CD4-positive, alpha-beta memory T cell (primary cell): ENCODE data around the gene CLPX. TPM values are rescaled to one million over a fixed set of nuclear protein-coding genes. Genes with fewer than 3 reads are reported as not detected.
A peak's percentile ranks its signal among the peaks of the same experiment; 100 is the strongest.

Experiments used
- CTCF ChIA-PET: fragments of 350-600 bp; sonication (Branson Sonifier 250); formaldehyde crosslinking; loops from one replicate; lab custom pipeline; 2021; ENCODE audit warnings: inconsistent platforms; ENCODE audit not compliant: partially characterized antibody; lab: Charles Lee
- POLR2A ChIA-PET: fragments of 350-600 bp; sonication (Branson Sonifier 250); formaldehyde crosslinking; loops from one replicate; lab custom pipeline; 2021; ENCODE audit not compliant: partially characterized antibody; lab: Charles Lee
- DNase-seq, 5 donors: peaks; one replicate each; pipeline versions ENCODE4 v3.0.0 to v3.0.0-alpha.2; 2020 to 2022; ENCODE audit warnings: mixed read lengths in 1 of 5
- H3K27ac ChIP-seq: one replicate; pipeline ENCODE4 v1.7.0; 2013; ENCODE audit warnings: low read depth, low read length
- H3K27me3 ChIP-seq: 2 replicates; pipeline ENCODE4 v1.7.0; 2013; ENCODE audit warnings: mild to moderate bottlenecking, low read length, moderate library complexity; ENCODE audit not compliant: insufficient read depth
- H3K36me3 ChIP-seq: 2 replicates; pipeline ENCODE4 v1.7.0; 2013; ENCODE audit warnings: mild to moderate bottlenecking, low read length, moderate library complexity; ENCODE audit not compliant: insufficient read depth
- H3K4me1 ChIP-seq: 2 replicates; pipeline ENCODE4 v1.7.0; 2013; ENCODE audit warnings: mild to moderate bottlenecking, low read length, moderate library complexity; ENCODE audit not compliant: insufficient read depth
- H3K4me3 ChIP-seq, 2 donors: one replicate each; pipeline ENCODE4 v1.7.0; 2013; ENCODE audit warnings: low read length in 2 of 2, mild to moderate bottlenecking in 1 of 2
- H3K9me3 ChIP-seq, 2 donors: one replicate each; pipeline ENCODE4 v1.7.0; 2013; ENCODE audit warnings: low read length in 2 of 2, control low read depth in 1 of 2; ENCODE audit not compliant: control insufficient read depth in 1 of 2
- H3K27ac Mint-ChIP-seq, 7 donors: one replicate each; pipeline ENCODE4 v1.8.0; 2020 to 2021; ENCODE audit warnings: mixed read lengths in 7 of 7, mild to moderate bottlenecking in 6 of 7, inconsistent platforms in 3 of 7, moderate library complexity in 3 of 7
- H3K27me3 Mint-ChIP-seq, 2 donors: one replicate each; pipeline ENCODE4 v1.8.0; 2020 to 2021; ENCODE audit warnings: mixed read lengths in 2 of 2
- H3K36me3 Mint-ChIP-seq, 2 donors: one replicate each; pipeline ENCODE4 v1.8.0; 2020 to 2021; ENCODE audit warnings: mixed read lengths in 2 of 2, inconsistent platforms in 1 of 2, mild to moderate bottlenecking in 1 of 2
- H3K4me1 Mint-ChIP-seq, 4 donors: one replicate each; pipeline ENCODE4 v1.8.0; 2020 to 2021; ENCODE audit warnings: mixed read lengths in 4 of 4, mild to moderate bottlenecking in 1 of 4
- H3K4me3 Mint-ChIP-seq, 8 donors: one replicate each; pipeline ENCODE4 v1.8.0; 2020 to 2021; ENCODE audit warnings: mixed read lengths in 8 of 8, mild to moderate bottlenecking in 7 of 8, moderate library complexity in 6 of 8, inconsistent platforms in 3 of 8
- H3K9me3 Mint-ChIP-seq, 8 donors: one replicate each; pipeline ENCODE4 v1.8.0; 2020 to 2021; ENCODE audit warnings: mixed read lengths in 8 of 8, mild to moderate bottlenecking in 5 of 8, inconsistent platforms in 3 of 8, moderate library complexity in 1 of 8
- intact Hi-C: fragments of 100-400 bp; cut with micrococcal nuclease; formaldehyde crosslinking; loops from one replicate; pipeline ENCODE4 v1.15.1; 2023
- polyA plus RNA-seq, 2 donors: library from polyadenylated mRNA; unstranded; fragments of 300-500 nt; fragmentation: Illumina TruSeq; gene quantifications; one replicate each; pipeline ENCODE4 v1.2.3, GENCODE V29; 2021
- total RNA-seq, 2 experiments: library from RNA; stranded (reverse); gene quantifications; one replicate each; pipeline ENCODE4 v1.2.3, GENCODE V29; 2021

CLPX gene
- total and polyA plus RNA-seq, 4 experiments from 2014 or later: 28.1 to 52.4 (median 40.6) TPM

GRCh38 chr15:65174509-65174908 is 10.6 kb downstream of the CLPX start:
- CTCF ChIA-PET: interaction anchor here (0.7 kb wide), 1 partner anchor 12 kb away, joined by 3 read pairs; no protein-coding TSS in a partner anchor
- H3K27me3 ChIP-seq: no peaks in the 10 kb centered on the region
- no peak overlapping the region for H3K27ac ChIP-seq
- no peaks in the 10 kb centered on the region for H3K27me3 Mint-ChIP-seq
- intact Hi-C loops: no loop called here
- DNase-seq: no peak
- no peaks in the 10 kb centered on the region for H3K9me3 Mint-ChIP-seq
- H3K4me3 ChIP-seq: no peak overlapping the region
- peaks cover 4% of the 10 kb centered on the region for H3K4me1 ChIP-seq
- H3K36me3 ChIP-seq: peaks cover 57% of the 10 kb centered on the region
- H3K27ac Mint-ChIP-seq: no peak overlapping the region
- POLR2A ChIA-PET: interaction anchor here (0.8 to 1.2 kb wide), 2 partner anchors 8 to 11 kb away, joined by 3 read pairs; partner anchors contain the start of gene CLPX
- no peaks in the 10 kb centered on the region for H3K9me3 ChIP-seq
- no peak overlapping the region for H3K4me3 Mint-ChIP-seq
- peaks cover 5 to 10% (median 9%) of the 10 kb centered on the region in 4 donors for H3K4me1 Mint-ChIP-seq
- H3K36me3 Mint-ChIP-seq: peaks cover 19 to 55% of the 10 kb centered on the region in 2 donors

GRCh38 chr15:65172531-65172930 is 12.6 kb downstream of the CLPX start:
- Mint-ChIP-seq H3K9me3 (no peaks in the 10 kb centered on the region), H3K27ac (peak overlapping the region in 1 of 7 donors; percentile 4), H3K27me3 (no peaks in the 10 kb centered on the region), H3K36me3 (peaks cover 19 to 45% of the 10 kb centered on the region in 2 donors), H3K4me3 (no peak overlapping the region), H3K4me1 (peaks cover 5 to 10% (median 8%) of the 10 kb centered on the region in 4 donors)
- Histone ChIP-seq H3K27ac (no peak overlapping the region), H3K4me1 (no peaks in the 10 kb centered on the region), H3K36me3 (peaks cover 46% of the 10 kb centered on the region), H3K4me3 (no peak overlapping the region), H3K27me3 (no peaks in the 10 kb centered on the region), H3K9me3 (no peaks in the 10 kb centered on the region)
- CTCF ChIA-PET: no interaction called here
- intact Hi-C loops: no loop called here
- no peak for DNase-seq
- POLR2A ChIA-PET: no interaction called here

DNA sequence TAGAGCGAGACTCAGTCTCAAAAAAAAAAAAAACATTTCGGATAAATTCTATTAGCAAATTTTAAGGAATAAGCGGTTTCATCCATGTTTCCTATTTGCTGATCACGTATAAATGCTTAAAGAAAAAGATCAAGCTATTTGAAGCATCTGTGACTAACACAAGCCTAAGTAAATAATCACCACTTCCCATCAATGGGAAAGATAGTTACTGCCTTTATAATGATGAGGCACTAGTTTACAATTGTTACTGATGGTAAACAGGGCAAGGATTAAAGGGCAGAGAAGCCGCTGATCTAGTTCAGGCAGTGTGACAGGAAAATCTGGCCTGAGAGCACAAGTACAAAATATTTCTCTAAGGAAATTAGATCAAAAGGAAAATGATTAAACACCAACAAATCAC is 13.7 kb downstream of the CLPX start:
- no peak for DNase-seq
- ChIA-PET POLR2A (no interaction called here), CTCF (no interaction called here)
- peaks cover 20 to 42% of the 10 kb centered on the region in 2 donors for H3K36me3 Mint-ChIP-seq
- Histone ChIP-seq H3K4me3 (no peak overlapping the region), H3K9me3 (no peaks in the 10 kb centered on the region), H3K4me1 (no peaks in the 10 kb centered on the region), H3K36me3 (peaks cover 41% of the 10 kb centered on the region), H3K27me3 (no peaks in the 10 kb centered on the region), H3K27ac (no peak overlapping the region)
- H3K4me1 Mint-ChIP-seq: peaks cover 6 to 12% (median 9%) of the 10 kb centered on the region in 4 donors
- no peaks in the 10 kb centered on the region for H3K27me3 Mint-ChIP-seq
- no peak overlapping the region for H3K4me3 Mint-ChIP-seq
- no peaks in the 10 kb centered on the region for H3K9me3 Mint-ChIP-seq
- intact Hi-C loops: no loop called here
- H3K27ac Mint-ChIP-seq: no peak overlapping the region

DNA sequence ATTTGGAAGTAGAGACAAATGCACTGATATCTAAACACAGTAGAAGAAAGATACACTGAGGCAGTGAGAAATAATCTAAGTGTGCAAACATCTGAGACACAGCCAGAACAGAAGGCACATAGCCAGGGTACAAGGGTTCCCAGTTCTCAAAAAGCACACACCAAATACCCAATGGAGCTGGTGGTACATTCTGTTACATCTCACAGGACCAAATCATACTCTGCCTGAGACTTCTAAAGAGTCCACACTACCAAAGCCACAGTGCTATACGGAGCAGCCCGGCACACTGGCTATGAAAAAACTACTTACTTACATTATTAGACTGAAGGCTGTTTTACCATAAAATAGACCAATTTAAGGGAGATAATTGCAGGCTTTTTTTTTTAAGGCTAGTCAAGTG is 19.3 kb downstream of the CLPX start:
- DNase-seq: no peak
- H3K4me1 ChIP-seq: no peaks in the 10 kb centered on the region
- H3K4me3 ChIP-seq: no peak overlapping the region
- Mint-ChIP-seq H3K9me3 (no peaks in the 10 kb centered on the region), H3K4me1 (peaks cover 0 to 8% (median 3%) of the 10 kb centered on the region in 4 donors), H3K27me3 (no peaks in the 10 kb centered on the region), H3K27ac (peak overlapping the region in 1 of 7 donors; percentile 8), H3K36me3 (peaks cover 11 to 29% of the 10 kb centered on the region in 2 donors), H3K4me3 (no peak overlapping the region)
- ChIA-PET CTCF (no interaction called here), POLR2A (interaction anchor here (1.0 kb wide), 1 partner anchor 8 kb away, joined by 3 read pairs; no protein-coding TSS in a partner anchor)
- H3K9me3 ChIP-seq: no peaks in the 10 kb centered on the region
- H3K27me3 ChIP-seq: no peaks in the 10 kb centered on the region
- no peak overlapping the region for H3K27ac ChIP-seq
- H3K36me3 ChIP-seq: peaks cover 29% of the 10 kb centered on the region
- intact Hi-C loops: no loop called here

- POLR2A ChIA-PET: interaction anchor here (0.7 to 1.4 kb wide), 3 partner anchors 21 to 140 kb away, joined by 3 to 4 read pairs (median 3); partner anchors contain the start of genes CLPX and RNU5B-1
- Mint-ChIP-seq H3K9me3 (no peaks in the 10 kb centered on the region), H3K27me3 (no peaks in the 10 kb centered on the region), H3K4me1 (peaks cover 0 to 14% (median 5%) of the 10 kb centered on the region in 4 donors), H3K27ac (no peak overlapping the region), H3K4me3 (no peak overlapping the region), H3K36me3 (peaks cover 15 to 31% of the 10 kb centered on the region in 2 donors)
- Histone ChIP-seq H3K9me3 (no peaks in the 10 kb centered on the region), H3K4me3 (no peak overlapping the region), H3K36me3 (peaks cover 24% of the 10 kb centered on the region), H3K27ac (no peak overlapping the region), H3K27me3 (no peaks in the 10 kb centered on the region), H3K4me1 (no peaks in the 10 kb centered on the region)
- CTCF ChIA-PET: no interaction called here
- DNase-seq: no peak
- intact Hi-C loops: no loop called here
Observed at GRCh38 chr15:65164139-65164538, 21.0 kb downstream of the CLPX start.

GRCh38 chr15:65163041-65163440 is 22.1 kb downstream of the CLPX start:
- H3K9me3 Mint-ChIP-seq: no peaks in the 10 kb centered on the region
- H3K4me3 Mint-ChIP-seq: no peak overlapping the region
- POLR2A ChIA-PET: interaction anchor here (1.5 kb wide), 1 partner anchor 124 kb away, joined by 3 read pairs; the partner anchor contains the start of gene PARP16
- Histone ChIP-seq H3K4me1 (no peaks in the 10 kb centered on the region), H3K27ac (no peak overlapping the region), H3K27me3 (no peaks in the 10 kb centered on the region), H3K36me3 (peaks cover 31% of the 10 kb centered on the region), H3K4me3 (no peak overlapping the region), H3K9me3 (no peaks in the 10 kb centered on the region)
- H3K27ac Mint-ChIP-seq: peak overlapping the region in 1 of 7 donors; percentile 7
- CTCF ChIA-PET: no interaction called here
- intact Hi-C loops: no loop called here
- H3K4me1 Mint-ChIP-seq: peaks cover 0 to 14% (median 5%) of the 10 kb centered on the region in 4 donors
- H3K27me3 Mint-ChIP-seq: no peaks in the 10 kb centered on the region
- peaks cover 15 to 34% of the 10 kb centered on the region in 2 donors for H3K36me3 Mint-ChIP-seq
- DNase-seq: no peak

DNA sequence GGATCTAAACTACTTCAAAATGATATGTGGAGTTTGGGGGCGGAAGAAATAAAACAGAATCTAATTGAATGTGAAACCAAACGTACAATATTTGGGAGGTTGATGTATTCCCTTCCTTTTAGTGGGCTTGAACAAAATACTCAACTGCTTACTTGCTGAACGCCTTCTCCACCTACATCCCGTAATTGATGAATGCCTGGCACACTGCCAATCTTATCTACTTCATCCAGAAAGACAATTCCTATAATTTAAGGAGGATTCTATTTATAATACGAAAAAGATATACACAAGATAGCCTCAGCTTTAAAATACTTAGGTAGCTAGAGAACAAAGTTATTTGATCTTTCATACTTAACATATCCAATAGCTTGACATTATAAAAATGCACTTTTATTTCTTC is 28.4 kb downstream of the CLPX start:
- ChIA-PET CTCF (interaction anchor here (0.8 kb wide), 1 partner anchor 123 kb away, joined by 3 read pairs; no protein-coding TSS in a partner anchor), POLR2A (no interaction called here)
- Mint-ChIP-seq H3K9me3 (no peaks in the 10 kb centered on the region), H3K27me3 (no peaks in the 10 kb centered on the region), H3K27ac (no peak overlapping the region), H3K36me3 (peaks cover 33 to 54% of the 10 kb centered on the region in 2 donors), H3K4me1 (peaks cover 0 to 7% (median 2%) of the 10 kb centered on the region in 4 donors), H3K4me3 (no peak overlapping the region)
- Histone ChIP-seq H3K4me1 (no peaks in the 10 kb centered on the region), H3K9me3 (no peaks in the 10 kb centered on the region), H3K36me3 (peaks cover 39% of the 10 kb centered on the region), H3K4me3 (no peak overlapping the region), H3K27ac (no peak overlapping the region), H3K27me3 (no peaks in the 10 kb centered on the region)
- no peak for DNase-seq
- intact Hi-C loops: no loop called here
